Left renal cortex interstitium (tissue), 4 donors: ENCODE results near the gene ARSG. TPM values are rescaled to one million over a fixed set of nuclear protein-coding genes. Genes with fewer than 3 reads are reported as not detected.
A peak's percentile ranks its signal among the peaks of the same experiment; 100 is the strongest.
"Not testable (repeated sequence)": the region's sequence is repeated elsewhere in the genome, so short reads cannot be mapped to it uniquely, and the experiment has no call there.

ENCODE experiments used
- DNase-seq, 4 donors: peaks; one replicate each; pipeline ENCODE4 v3.0.0-alpha.2; 2013; ENCODE audit warnings: low read depth in 4 of 4, low spot score in 2 of 4, missing footprints in 1 of 4
- polyA plus RNA-seq, 4 donors: library from polyadenylated mRNA; unstranded; fragments of 120-200 nt; gene quantifications; one replicate each; pipeline ENCODE4 v1.2.1, GENCODE V29; 2013; ENCODE audit not compliant: insufficient read length in 4 of 4

The ARSG gene
- polyA plus RNA-seq, 4 donors, result 3.4 to 6.3 (median 4.9) TPM

DNA sequence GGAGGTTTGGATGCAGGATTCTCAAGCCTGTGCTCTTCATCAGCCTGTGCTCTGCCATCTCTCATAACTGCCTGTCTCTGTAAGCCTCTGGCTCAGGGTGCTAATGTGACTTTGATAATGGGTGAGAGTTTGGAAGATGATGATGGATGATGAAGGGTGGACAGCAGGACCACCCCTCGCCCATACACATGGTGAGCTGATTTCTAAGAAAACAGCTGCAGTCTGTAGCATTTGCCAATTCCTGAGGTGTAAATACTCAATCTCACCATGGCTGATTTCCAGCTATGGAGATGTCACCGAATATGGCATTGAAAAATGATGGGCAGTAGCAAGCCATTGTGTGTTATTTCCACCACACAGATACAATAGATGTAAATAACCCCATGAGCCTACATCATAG, 74.2 kb downstream of the ARSG start:
- DNase-seq, result no peak

DNA sequence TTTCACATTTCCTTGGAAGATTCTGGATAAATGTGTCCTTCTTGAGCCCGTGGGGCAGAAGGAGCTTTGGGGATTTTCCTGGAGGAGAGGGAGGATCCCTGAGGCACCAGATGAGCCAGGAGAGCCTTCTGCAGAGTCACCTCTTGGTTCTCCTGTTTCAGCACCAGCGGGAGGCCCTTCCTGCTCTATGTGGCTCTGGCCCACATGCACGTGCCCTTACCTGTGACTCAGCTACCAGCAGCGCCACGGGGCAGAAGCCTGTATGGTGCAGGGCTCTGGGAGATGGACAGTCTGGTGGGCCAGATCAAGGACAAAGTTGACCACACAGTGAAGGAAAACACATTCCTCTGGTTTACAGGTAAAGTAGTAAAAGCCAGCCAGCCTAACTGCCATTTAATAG, 77.1 kb downstream of the ARSG start:
- DNase-seq, result no peak

DNA sequence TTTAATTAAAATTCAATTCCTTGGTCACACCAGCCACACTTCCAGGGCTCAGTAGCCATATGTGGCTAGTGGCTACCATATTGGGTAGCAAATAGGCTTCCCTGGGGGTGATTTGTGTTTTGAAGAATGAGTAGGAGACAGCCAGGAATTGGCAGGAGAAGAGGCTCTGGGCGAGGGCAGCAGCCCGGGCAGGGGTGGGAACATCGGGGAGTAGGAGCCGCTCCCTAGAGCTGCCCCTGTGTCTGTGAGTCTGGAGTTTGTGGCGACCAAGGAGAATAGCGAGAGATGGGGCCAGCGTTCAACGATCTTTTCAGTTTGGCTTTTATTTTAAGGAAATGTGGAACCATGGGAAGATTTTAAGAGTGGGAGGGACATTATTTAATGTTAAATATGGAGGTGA, 84.3 kb downstream of the ARSG start:
- no peak for DNase-seq

DNA sequence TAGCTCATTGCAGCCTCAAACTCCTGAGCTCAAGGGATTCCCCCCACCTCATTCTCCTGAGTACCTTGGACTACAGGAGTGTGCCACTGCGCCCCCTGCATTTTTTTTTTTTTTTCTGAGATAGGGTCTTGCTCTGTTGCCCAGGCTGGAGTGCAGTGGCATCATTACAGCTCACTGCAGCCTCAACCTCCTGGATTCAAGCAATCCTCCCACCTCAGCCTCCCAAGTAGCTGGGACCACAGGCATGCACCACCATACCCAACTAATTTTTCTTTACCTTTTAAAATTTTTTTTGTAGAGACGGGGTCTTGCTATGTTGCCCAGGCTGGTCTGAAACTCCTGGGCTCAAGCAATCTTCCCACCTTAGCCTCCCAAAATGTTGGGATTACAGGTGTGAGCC, 84.9 kb downstream of the ARSG start:
- not testable (repeated sequence) for DNase-seq

DNA sequence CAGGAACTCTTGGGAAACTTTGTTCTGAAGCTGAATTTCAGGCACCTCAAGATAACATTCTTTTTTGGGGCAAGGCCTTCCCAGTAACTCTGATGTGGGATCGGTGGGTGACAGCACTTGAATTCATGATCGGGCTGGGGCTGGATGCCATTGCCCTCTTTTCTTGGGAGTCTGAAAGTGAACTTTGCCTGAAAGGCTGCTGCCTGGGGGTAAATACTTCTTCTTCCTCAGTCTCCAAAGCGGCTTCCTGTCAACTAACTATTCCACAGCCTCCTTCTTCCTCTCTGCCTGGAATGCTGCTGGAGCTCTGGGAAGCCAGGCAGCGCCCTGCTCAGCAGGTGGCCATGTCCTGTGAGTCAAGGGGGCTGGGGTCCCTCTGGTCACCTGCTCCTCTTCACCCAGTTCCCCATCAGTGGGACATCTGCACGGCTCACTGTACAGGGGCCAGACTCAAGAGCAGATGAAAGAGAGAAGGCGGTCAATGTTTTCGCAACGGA, 86.5 kb downstream of the ARSG start:
- DNase-seq, result no peak

DNA sequence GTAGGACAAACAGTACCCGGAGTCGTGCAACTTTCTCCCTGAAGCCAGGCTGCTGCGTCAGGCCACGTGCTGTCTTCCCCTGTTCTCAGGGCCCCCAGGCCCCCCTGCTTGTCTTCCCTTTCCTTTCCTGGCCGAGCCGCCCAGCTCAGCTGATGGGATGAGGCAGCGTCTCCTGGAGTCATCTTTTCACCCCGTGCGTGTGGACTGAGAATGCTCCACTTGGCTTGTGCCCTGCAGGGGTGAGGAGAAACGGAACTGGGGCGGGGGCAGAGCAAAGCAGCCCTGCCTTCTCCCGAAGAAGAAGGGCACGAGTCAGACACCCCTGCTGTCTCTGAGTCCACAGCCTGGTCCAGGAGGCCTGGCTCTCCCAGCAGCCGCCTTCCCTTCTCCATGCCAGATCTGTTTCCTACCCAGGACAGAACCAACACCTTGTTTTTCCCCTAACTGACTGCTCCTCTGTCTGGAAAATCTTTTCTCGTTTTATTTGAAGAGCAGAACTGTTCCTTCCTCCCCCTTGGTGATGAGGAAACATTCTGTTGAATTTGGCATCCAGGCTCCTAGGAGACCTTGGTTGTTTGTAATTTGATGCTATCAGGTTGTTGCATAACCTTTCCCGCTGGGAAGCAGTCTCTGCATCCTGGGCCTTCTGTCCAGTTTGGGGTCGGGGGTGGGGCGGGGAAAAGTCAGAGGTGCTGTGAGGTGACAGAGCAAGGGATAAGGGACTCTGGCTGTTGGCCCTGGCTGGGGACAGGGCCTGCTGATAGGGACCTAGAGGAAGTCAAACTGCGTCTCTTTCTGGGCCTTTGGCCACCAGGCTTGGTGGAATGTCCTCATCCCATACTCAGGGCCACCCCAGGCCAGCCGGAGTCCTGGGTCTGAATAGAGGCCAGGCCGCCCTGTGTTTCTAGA, 87.2 kb downstream of the ARSG start:
- DNase-seq, result no peak

DNA sequence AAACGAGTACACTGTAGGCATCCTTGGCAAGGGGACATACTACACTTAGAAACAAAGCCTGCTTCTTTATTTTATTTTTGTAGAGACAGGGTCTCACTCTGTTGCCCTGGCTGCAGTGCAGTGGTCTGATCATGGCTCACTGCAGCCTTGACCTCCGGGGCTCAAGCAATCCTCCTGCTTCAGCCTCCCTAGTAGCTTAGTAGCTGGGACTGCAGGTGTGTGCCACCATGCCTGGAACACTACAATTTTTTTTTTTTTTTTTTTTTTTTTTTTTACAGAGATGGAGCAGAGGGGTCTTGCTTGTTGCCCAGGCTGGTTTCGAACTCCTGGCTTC, 87.8 kb downstream of the ARSG start:
- no peak for DNase-seq

DNA sequence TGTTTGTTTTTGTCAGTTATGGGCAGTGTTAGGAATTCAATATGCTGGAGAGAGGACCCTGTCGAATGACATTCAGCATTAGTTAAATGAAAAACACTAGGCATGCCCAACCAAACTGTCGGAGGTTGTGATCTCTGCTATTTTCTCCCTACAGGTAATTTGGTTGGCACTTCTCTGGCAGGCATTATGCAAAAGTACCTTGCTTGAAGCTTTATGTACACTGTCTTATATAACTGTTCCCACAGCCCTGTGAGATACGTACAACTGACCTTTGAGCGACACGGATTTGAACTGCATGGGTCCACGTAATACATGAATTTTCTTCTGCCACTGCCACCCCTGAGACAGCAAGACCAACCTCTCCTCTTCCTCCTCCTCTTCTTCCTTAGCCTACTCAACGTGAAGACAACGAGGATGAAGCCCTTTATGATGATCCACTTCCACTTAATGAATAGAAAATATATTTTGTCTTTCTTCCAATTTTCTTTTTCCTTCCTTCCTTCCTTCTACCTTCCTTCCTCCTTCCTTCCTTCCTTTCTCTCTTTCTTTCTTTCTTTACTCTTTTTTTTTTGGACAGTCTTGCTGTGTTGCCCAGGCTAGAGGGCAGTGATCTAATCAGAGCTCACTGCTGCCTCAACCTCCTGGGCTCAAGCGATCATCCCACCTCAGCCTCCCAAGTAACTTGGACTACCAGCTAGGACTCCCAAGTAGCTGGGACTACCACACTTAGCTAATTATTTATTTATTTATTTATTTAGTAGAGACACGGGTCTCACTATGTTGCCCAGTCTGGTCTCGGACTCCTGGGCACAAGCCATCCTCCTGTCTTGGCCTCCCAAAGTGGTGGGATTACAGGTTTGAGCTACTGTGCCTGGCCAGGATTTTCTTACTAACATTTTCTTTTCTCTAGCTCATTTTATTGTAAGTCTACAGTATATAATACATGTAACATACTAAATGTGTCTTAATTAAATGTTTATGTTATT, 88.7 kb downstream of the ARSG start:
- no peak for DNase-seq

DNA sequence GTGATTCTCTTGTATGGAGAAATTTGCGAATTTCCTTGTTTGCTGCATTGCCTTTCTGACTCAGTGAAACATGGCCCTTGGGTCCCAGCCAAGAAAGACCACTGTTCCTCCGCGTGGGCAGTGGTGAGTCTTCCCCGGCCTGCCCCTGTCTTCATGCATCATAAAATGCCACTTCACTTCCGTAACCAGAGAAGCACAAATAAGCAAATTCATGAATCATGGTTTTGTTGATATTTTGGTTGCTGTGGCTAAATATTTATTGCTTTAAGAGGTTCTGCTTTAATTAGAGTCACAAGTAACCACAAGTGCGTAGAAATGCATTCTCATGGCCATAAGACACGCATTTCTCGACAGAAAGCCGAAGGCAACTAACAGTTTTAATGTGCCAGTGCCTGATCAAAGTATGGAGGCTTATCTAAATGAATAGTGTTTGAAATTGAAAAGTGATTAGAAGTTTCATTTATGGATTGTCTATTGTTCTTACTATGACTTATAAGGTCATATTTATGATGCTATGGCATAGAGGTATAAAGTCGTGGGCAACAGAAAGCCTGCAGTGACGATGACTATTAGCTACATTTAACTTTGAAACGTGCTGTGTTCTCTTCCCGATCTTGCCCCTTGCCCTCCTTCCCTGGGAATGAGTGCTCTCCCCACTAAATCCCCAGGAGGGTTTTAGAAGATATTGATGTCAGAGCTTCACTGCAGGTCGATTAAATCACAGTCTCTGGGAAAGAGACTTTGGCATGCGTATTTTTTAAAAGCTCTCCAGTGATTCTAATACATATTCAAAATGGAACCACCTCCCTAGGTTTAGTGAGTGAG, 90.0 kb downstream of the ARSG start:
- DNase-seq, result peak in 1 of 4 donors; percentile 64

DNA sequence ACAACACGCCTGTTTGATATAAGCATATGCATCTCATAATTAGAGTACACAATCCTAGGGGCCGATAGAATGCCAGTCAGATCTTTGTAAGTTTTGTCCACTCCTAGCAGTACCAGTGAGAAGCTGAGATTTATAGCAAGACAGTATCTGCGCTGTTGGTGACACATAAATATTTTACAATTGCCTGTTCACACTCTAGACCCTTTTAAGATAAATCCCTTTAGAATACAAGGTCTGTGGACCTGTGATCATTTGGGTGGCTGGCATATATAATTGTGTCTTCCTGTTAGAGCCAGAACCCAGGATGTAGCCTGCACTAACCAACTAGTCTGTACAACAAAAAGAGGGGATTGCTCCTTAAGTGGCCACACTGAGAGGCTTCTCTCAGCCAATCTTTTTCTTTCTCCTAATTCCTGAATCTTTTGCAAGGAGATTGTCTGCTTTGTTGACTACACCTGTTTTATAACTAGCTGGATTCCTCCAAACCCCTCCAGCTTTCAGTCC, 91.3 kb downstream of the ARSG start:
- no peak for DNase-seq

DNA sequence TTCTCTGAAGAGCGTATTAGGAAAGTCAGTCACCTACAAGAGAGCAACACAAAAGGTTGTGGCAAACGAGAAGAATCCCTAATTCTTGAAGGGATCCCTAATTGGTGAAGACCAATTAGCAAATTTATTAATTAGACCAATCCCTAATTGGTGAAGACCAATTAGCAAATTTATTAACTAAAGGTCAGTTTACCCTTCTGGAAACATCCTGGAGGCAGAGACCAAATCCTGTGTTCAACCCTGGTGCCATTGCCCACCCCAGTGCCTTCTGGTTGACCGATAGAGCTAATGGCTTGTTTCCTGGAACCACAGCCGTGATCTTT, 91.8 kb downstream of the ARSG start:
- DNase-seq, result no peak

DNA sequence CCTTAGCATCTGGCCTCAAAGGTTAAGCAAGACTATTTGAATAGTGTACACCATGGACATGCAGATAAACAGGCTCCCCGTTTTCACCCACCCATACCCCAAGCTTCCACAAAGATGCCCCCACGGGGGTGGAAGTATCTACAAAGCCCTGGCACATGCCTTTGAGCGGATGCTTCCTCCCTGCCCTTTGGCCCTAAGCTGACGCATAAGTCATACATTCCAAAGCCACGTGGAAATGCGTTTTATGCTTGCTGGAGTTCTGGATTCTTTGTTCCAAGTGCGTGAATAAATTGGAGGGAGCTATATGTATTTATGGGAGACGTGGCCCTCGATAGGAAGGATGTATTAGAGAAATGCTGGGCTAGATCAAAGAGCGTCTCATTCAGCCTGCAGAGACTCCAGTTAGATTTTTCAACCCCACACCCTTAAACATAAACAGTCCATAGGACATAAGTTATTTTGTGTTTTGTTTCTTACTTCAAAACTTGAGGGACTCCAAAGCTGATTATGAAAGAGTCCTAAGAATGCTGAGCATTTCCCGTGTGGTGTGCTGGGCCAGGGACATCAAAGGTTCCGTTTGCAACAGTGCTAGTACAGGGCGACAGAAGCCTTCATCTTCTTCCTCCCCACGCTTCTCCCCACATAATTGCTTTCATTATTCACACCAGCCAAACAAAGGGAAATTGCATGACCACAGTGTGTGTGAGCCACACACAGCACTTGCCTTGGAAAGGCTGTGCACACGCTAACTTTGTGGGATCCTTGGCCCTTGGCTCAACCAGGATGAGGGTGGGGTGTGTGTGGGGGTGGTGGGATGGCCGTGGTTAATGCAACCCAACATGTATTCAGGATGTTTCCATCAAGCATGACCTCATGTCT, 92.4 kb downstream of the ARSG start:
- DNase-seq, result no peak

DNA sequence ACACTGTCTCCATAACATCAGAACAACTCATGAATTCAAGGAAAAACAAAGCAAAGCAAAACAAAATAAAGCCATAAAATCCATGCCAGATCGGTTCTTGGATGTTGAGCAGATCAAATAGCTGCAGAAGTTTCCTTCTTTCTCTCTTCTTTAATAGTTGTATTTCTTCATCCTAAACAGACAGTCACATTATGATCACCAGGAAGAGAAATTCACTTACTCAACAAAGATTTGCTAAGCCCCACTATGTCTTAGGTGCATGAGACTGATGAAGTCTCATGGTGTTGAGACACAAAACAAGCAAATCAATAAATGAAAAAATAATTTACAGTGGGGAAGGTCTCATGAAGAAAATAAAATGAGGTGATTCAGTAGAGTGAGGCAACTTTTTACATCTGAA, 93.2 kb downstream of the ARSG start:
- DNase-seq, result no peak

DNA sequence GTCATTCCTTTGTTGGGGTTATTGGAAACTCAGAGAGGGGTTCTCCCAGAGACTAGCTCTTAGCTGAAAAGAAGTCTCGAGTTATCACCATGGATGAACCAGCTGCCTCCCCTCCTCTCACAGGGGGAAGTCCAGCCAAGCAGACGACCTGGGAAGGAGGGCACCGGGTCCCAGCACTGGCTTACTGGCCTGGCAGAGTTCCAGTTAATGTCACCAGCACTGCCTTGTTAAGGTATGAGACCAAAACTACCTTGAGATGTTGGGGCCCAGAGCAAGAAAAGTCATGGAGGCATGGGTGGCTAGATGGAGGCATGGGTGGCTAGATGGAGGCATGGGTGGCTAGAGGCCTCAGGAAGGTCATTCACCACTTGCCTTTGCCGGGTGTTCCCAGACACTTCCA, 93.6 kb downstream of the ARSG start:
- no peak for DNase-seq

DNA sequence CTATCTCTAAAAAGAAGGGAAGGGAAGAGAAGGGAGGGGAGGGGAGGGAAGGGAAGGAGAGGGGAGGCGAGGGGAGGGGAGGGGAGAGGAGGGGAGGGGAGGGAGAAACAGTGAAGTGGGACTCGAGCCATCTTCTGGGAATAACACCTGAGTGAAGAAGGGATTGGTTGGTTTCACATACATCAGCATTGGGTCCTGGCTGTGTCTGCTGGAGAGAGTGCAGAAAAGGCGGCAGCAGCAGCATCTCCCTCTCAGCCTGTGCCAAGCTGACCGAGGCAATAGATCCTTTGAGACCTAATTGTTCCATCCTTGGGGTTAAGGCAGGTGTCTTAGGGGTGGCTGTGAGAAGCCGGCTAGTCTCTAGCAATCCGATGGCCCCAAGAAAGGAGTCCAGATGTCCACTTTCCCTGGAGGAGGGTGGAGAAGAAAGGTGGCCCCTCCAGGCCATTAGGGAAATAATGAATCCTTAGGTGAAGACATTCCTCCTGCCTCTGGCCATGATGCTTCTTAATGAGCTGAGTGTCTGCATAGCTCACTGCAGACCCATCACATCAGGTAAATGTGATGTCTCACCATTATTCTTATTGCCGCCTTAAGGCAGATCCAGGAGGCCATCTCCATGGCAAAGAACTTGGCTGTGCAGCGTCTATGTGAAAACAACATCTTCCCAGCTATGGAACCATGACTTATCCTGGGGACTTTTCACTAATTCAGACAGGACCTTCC, 94.4 kb downstream of the ARSG start:
- no peak for DNase-seq

DNA sequence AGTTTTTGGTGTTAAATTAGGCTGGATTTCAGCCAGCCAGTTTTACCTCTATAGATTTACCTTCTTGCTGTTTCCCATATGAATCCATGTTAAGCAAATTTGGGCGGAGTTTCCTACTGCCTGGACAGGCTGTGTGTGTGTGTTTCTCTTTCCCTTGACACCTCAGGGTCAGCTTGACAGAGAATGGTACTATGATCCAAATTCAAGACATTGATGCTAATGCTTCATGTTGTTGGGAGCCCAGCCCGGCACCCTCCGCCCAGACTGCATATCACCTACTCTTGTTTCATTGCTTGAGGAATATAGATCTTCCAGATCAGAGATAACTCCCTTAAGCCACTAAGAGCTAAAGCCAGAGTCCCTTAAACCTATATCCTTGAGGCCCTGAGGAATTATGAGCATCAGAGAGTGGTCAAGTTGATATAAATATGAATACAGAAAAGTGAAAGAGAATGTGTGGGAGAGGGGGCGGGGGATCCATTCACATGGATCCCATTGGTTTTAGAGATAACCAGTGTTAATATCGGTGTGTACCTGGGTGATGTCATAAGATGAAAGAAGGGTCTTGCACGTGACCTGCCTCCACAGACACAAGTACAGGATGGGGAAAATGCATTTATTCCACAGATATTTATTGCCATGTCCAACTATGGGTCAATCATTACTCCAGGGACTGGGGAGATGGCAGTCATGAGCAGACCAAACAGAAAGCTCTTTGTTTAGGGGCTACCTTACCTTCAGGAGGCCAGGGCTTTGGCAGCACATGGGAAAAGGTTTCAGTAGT, 96.3 kb downstream of the ARSG start:
- no peak for DNase-seq

DNA sequence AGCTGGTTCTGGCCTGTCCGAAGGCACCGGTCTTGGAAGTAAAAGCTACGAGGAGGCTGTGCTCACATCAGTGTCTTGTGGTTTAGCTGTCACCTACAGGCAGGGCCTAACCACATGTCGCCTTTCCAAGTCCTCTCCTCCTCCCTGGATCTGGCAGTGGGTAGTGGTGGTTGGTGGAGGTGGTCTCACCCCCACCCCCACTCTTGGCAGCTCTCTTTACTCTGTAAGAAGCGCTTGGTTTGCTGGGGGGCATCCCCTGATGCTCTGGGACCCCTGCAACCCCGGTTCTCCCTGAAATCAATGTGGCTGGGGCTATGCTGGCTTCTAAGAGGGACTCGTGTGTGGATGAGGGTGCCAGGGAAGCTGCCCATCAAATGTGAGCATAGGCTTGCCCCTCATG, 97.7 kb downstream of the ARSG start:
- no peak for DNase-seq

DNA sequence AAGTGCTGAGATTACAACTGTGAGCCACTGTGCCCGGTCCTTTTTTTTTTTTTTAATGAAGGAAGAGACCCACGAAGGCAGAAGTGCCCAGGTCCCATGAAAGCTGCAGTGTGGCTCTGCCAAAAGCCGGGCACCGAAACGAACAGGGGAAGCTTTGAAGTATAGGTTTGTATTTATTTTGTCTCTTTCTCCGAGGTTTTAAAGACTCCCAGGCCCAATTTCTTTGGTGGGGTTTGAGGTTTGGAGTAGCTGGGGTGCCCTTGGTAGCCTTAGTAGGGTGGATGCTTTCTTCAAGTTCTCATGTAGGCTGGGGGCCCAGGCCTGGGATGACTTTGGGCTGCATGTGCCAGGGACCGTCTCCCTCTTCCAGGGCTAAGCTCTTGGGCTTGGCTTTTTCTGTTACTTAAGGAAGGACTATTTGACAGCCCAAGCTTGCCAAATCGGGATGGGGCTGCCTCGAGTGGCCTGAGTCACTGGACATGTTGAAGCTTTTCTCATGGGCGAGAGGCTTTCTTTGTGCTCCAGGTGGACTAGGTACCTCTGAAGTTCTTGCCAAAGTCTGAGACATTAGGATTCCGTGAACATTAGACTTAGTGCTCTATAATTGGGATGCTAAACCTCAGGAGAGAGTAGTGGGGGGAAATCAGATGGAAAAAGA, 99.7 kb downstream of the ARSG start:
- no peak for DNase-seq
